Neural cell (in vitro differentiated cells): ENCODE results near the gene OR2A42. TPM values are rescaled to one million over a fixed set of nuclear protein-coding genes. Genes with fewer than 3 reads are reported as not detected.
"Not testable (repeated sequence)": the region's sequence is repeated elsewhere in the genome, so short reads cannot be mapped to it uniquely, and the experiment has no call there.

Source experiments
- H2AFZ ChIP-seq: fragments of 200-600, 300-800 bp; sonication (generic), shearing (Covaris generic); 2 replicates; pipeline ENCODE4 v1.6.0; 2014; ENCODE audit warnings: low read depth, mild to moderate bottlenecking, antibody characterized with exemption, low read length, moderate library complexity
- H3F3A ChIP-seq: fragments of 200-600 bp; shearing (Covaris generic); 2 replicates; pipeline ENCODE4 v1.6.1; 2016; ENCODE audit warnings: mild to moderate bottlenecking, moderate library complexity, mixed read lengths, antibody characterized with exemption, low read length; ENCODE audit not compliant: insufficient read depth, poor library complexity, severe bottlenecking
- H3K27ac ChIP-seq: fragments of 200-600, 300-800 bp; sonication (generic), shearing (Covaris generic); 2 replicates; pipeline ENCODE4 v1.5.1; 2014; ENCODE audit warnings: mild to moderate bottlenecking, low read length, moderate library complexity
- H3K27me3 ChIP-seq: fragments of 300-800, 200-600 bp; sonication (generic), shearing (Covaris generic); 2 replicates; pipeline ENCODE4 v1.6.0; 2014; ENCODE audit warnings: mild to moderate bottlenecking, low read depth, low read length, moderate library complexity; ENCODE audit not compliant: insufficient read depth
- H3K36me3 ChIP-seq: fragments of 300-800, 200-600 bp; sonication (generic), shearing (Covaris generic); 2 replicates; pipeline ENCODE4 v1.5.1; 2014; ENCODE audit warnings: mild to moderate bottlenecking, antibody characterized with exemption, low read length, moderate library complexity; ENCODE audit not compliant: insufficient read depth
- H3K4me2 ChIP-seq: fragments of 300-800, 200-600 bp; sonication (generic), shearing (Covaris generic); 2 replicates; pipeline ENCODE4 v1.6.0; 2014; ENCODE audit warnings: mild to moderate bottlenecking, low read length
- H3K4me3 ChIP-seq: fragments of 300-800, 200-600 bp; sonication (generic), shearing (Covaris generic); 2 replicates; pipeline ENCODE4 v1.5.1; 2014; ENCODE audit warnings: mild to moderate bottlenecking, low read length, moderate library complexity
- H3K79me2 ChIP-seq: fragments of 200-600 bp; shearing (Covaris generic); replicated peaks from 2 replicates; pipeline ENCODE4 v1.6.0; 2014; ENCODE audit warnings: mild to moderate bottlenecking, low read length, moderate library complexity; ENCODE audit not compliant: insufficient read depth
- H3K9ac ChIP-seq: fragments of 300-800, 200-600 bp; sonication (generic), shearing (Covaris generic); 2 replicates; pipeline ENCODE4 v1.6.1; 2016; ENCODE audit warnings: mild to moderate bottlenecking, low read length, mixed read lengths
- H3K9me2 ChIP-seq: fragments of 200-600 bp; shearing (Covaris generic); 2 replicates; pipeline ENCODE4 v1.6.1; 2016; ENCODE audit warnings: mild to moderate bottlenecking, low read length, mixed read lengths; ENCODE audit not compliant: insufficient read depth
- H3K9me3 ChIP-seq: fragments of 200-600, 300-800 bp; sonication (generic), shearing (Covaris generic); 2 replicates; pipeline ENCODE4 v1.6.1; 2016; ENCODE audit warnings: mild to moderate bottlenecking, mixed run types, low read length, moderate library complexity, mixed read lengths
- H4K20me1 ChIP-seq: fragments of 200-600 bp; shearing (Covaris generic); 2 replicates; pipeline ENCODE4 v1.6.1; 2016; ENCODE audit warnings: mild to moderate bottlenecking, mixed run types; ENCODE audit not compliant: insufficient read depth
- polyA plus RNA-seq: library from polyadenylated mRNA; depleted of rRNA; stranded (reverse); fragments of >200 nt; gene quantifications from 2 replicates; pipeline ENCODE4 v1.2.3, GENCODE V29; 2014

OR2A42 gene
- polyA plus RNA-seq, 1 donor from 2014 or later: not detected

DNA sequence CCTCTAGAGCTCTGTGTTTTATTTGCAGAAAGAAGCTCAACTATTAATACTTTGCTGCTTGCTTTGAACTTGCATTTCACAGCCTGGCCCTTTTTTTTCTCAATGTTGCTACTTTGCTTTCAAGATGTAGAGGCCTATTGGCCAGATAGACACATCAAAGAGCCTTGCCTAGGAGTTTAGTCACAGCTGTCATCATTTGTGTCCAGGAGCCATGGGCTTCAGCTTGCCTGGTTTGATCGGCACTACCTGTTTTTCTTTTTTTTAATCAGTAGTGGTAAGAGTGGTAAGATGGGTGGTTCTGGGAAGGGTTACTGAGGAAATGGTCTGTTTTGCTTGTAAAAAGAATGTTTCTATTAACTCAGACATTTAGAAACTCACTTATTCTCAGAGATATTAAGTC lies 37.4 kb downstream of the OR2A42 start:
- H3K36me3 ChIP-seq, H3K4me2 ChIP-seq, H3F3A ChIP-seq, H4K20me1 ChIP-seq, H3K79me2 ChIP-seq, H3K9ac ChIP-seq, H3K27me3 ChIP-seq, H3K9me2 ChIP-seq, H2AFZ ChIP-seq, H3K4me3 ChIP-seq, H3K9me3 ChIP-seq, H3K27ac ChIP-seq: not testable (repeated sequence)

DNA sequence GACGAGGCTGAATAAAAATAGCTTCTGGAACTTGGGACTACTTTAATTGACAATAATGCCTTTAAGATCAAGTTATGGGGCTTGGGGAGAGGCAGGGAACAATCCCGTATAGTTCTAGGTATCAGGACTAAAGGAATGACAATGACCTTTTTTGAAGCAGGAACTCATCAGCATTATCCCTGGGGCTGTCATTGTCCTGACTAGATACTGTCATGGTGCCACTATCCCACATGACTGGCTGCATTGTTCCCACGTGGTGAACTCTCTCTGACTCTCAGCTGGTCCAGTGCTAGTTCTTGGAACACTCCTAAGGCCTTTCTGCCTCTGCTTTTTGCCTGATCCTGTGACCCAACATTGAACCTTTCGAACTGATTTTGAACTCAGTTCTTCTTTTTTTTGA lies 40.5 kb downstream of the OR2A42 start:
- not testable (repeated sequence) for H3K9ac ChIP-seq, H3F3A ChIP-seq, H3K9me3 ChIP-seq, H2AFZ ChIP-seq, H3K79me2 ChIP-seq, H4K20me1 ChIP-seq, H3K4me3 ChIP-seq, H3K36me3 ChIP-seq, H3K9me2 ChIP-seq, H3K27me3 ChIP-seq, H3K4me2 ChIP-seq, H3K27ac ChIP-seq

DNA sequence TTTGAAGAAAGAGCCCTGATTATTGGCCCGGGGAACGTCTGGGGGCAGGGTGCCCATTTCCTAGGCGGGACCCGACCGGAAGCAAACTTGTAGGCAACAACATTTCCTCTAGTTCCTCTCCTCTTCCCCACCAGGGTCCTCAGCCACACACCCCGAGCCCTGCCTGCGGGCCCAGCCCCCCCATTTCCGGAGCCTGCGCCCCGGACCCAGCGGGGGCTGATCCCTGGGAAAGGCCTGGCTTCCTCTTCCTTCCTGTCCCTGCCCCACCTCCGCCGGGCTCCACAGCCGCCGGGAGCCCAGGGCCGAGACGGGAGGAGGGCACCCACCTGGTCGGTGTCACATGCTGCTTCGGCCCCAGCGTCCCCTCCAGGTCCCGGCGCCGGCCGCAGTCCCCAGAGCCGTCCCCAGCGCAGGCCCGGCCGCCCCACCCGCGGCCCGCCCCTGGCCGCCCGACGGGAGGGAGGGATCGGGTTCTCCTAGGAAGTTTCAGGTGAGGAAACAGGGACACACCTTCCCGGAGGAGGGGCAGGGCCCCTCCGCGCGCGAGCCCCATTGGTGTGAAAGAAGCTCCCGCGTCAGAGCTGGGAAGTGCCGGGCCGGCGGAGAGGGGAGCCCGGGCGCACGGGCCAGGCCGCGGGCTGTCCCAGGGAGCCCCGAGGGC lies 44.1 kb downstream of the OR2A42 start, which contains the start of gene ARHGEF35:
ARHGEF35 (minus strand) TSS at position 622 of the 661 bp plus-strand sequence. CDS start 7,450 bp downstream, outside the sequence.
- H3K36me3 ChIP-seq, H3K4me2 ChIP-seq, H2AFZ ChIP-seq, H3K27ac ChIP-seq, H3K9me2 ChIP-seq, H3K27me3 ChIP-seq, H3F3A ChIP-seq, H3K4me3 ChIP-seq, H3K9me3 ChIP-seq, H4K20me1 ChIP-seq, H3K9ac ChIP-seq, H3K79me2 ChIP-seq: not testable (repeated sequence)

DNA sequence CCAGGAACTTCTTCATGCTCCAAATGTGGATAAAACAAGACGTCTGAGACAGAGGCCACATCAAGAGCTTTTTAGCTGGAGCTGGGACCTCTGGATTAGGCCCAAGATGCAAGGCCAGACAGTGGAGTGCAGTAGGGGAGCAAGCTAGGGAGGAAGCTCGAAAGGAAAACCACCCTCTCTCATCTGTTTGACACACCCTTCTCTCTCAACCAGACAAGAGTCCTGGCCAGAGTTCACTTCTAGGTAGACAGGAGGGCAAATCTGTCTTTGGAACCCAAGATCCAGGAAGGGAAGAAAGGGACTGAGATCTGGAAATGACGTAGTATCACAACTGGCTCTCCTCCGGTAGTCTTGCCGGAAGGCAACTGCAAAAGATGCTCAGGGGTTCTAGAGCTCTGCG lies 45.0 kb downstream of the OR2A42 start:
- H3K9ac ChIP-seq, H3K4me3 ChIP-seq, H2AFZ ChIP-seq, H3K79me2 ChIP-seq, H3K27ac ChIP-seq, H3K9me2 ChIP-seq, H3K27me3 ChIP-seq, H4K20me1 ChIP-seq, H3K9me3 ChIP-seq, H3K4me2 ChIP-seq, H3F3A ChIP-seq, H3K36me3 ChIP-seq: not testable (repeated sequence)

DNA sequence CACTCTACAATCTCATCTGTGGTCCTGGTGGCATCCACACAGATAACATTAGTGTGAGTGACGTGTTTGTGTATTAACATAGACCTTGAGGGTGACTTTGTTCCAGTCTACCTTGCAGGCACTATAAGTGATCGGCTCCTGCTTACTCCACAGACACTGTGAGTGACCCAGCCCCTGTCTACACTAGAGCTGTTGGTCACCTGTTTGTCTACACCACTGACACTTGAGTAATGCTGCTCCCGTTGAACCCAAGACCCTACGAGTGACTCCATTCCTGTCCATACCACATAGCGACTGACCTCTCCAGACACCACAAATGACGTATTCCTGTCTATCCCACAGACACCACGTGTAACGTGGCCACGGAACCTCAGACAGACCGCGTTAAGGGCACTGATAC lies 45.6 kb downstream of the OR2A42 start:
- not testable (repeated sequence) for H3K27me3 ChIP-seq, H3K4me3 ChIP-seq, H3K36me3 ChIP-seq, H3K79me2 ChIP-seq, H3K9me2 ChIP-seq, H3F3A ChIP-seq, H2AFZ ChIP-seq, H3K27ac ChIP-seq, H3K4me2 ChIP-seq, H3K9ac ChIP-seq, H3K9me3 ChIP-seq, H4K20me1 ChIP-seq

DNA sequence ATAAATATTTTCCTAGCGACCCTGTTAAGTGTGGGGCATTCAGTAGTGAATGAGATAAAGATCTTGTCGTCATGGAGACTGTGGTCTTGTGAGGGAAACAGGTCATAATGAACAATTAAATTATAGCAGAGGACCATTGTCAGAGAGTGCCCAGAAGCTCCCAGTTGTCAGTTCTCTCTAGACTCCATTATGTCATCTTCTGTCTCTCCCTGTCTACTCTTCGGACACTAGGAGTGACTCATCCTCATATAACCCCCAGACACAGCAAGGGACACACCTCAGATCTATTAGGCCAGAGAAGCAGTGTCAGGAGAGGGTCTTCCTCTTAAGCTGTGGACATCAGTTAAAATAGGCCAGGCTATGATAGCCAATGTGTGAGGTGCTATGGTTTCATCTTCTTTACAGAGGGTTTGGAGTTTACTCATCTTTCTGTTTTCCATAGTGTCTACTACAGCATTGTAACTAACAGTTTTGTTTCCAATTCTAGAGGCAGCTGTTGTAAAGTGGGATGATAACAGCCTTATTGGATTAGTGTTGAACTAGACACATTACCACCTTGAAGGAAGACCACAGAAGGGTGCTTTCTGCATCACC lies 50.7 kb downstream of the OR2A42 start:
- not testable (repeated sequence) for H3K9me2 ChIP-seq, H2AFZ ChIP-seq, H3F3A ChIP-seq, H3K9me3 ChIP-seq, H3K27me3 ChIP-seq, H3K9ac ChIP-seq, H4K20me1 ChIP-seq, H3K27ac ChIP-seq, H3K4me2 ChIP-seq, H3K4me3 ChIP-seq, H3K36me3 ChIP-seq, H3K79me2 ChIP-seq

DNA sequence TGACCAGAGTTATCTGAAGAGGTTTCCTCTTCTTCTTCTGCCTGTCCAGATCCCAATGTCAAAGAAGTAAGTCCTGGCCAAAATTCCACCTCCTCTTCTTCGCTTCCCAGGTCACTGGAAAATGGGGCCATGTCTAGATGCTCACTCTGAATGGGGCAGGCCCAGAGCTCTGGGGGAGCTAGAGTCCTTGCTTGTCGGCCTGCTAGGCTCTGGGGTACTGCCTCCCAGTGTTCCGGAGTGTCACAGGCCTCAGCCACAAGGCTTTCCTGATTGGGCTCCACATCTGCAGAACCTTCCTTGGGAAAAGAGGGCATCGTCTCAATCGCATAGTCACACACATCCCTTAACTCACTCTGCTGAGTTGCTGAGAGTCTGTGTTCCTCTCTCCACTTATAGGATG lies 51.6 kb downstream of the OR2A42 start:
- not testable (repeated sequence) for H3K27me3 ChIP-seq, H3K4me2 ChIP-seq, H3K79me2 ChIP-seq, H3K9ac ChIP-seq, H3K4me3 ChIP-seq, H3F3A ChIP-seq, H4K20me1 ChIP-seq, H3K36me3 ChIP-seq, H3K27ac ChIP-seq, H2AFZ ChIP-seq, H3K9me2 ChIP-seq, H3K9me3 ChIP-seq

DNA sequence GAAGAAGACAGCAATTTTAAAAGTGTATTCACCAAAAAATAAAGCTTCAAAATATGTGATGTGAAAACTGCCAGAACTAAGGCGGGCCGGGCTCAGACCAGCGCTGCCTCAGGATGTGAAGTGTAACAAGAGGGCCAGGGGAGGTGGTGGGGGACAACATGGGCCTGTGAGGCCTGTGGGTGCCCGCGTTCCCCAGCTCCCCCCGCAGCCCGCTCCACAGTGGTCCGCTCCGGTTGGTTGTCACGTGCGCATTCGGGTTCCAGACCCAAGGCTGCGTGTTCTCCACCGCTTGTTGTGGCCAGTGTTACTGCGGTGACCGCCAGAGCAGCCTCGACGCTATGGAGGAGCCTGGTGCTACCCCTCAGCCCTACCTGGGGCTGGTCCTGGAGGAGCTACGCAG lies 56.2 kb downstream of the OR2A42 start, which contains the start of gene CTAGE4:
CTAGE4 (plus strand) TSS at position 301 of the 400 bp plus-strand sequence; CDS start at position 339, 38 bp downstream.
- not testable (repeated sequence) for H3K9ac ChIP-seq, H2AFZ ChIP-seq, H3K79me2 ChIP-seq, H3F3A ChIP-seq, H3K4me3 ChIP-seq, H3K36me3 ChIP-seq, H4K20me1 ChIP-seq, H3K4me2 ChIP-seq, H3K9me3 ChIP-seq, H3K9me2 ChIP-seq, H3K27me3 ChIP-seq, H3K27ac ChIP-seq
